Measurements from ENCODE around the gene TRMO. TPM values are rescaled to one million over a fixed set of nuclear protein-coding genes. Genes with fewer than 3 reads are reported as not detected.

TRMO gene
- total RNA-seq, 2 donors from 2014 or later: 44.8 to 45.2 TPM

DNA sequence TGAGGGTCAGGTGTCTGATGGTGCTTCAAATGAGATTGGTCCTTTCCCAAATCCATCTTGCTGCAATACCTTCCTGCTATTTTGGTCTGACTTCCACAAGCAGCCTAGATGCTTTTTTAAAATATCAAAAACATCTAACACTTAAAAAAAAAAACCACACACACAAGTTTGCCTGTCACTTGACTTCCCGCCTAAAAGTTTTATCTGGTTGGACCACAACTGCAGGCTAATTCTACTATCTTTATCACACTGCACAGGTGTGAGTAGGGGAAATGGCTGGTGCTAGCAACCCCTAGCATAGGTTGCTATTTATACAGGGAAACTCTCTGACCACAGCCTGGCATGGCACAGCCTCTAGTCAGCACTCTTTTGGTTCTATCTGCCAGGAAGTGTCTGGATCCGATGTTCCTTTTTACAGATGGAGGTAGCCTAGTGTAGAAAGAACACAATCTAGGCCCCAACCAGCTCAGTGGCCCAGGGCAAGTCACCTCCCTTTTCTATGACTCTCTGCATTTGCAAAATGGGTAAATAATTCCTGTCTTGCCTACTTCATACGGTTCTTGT, 15.9 kb upstream of the TRMO start, which contains the start of gene HEMGN:
Gene HEMGN (minus strand): TSS at position 92 of the 564 bp plus-strand sequence. CDS start 36 bp downstream, at position 56.
- no peaks in the 10 kb centered on the region for H3K4me1 ChIP-seq (replicated peaks)
- H3K27ac ChIP-seq: no peak within 1 kb of the TSS
- H3K27me3 ChIP-seq (replicated peaks; ENCODE audit: insufficient read depth): no peaks in the 10 kb centered on the region
- no peak within 1 kb of the TSS for H3K4me3 ChIP-seq
- H3K36me3 ChIP-seq: no peaks in the 10 kb centered on the region
- 74% methylated on average over 3 of the region's 3 CpGs for WGBS
- TF ChIP-seq CTCF (IDR thresholded peaks at IDR 0.05): no peak
- intact Hi-C loops (cut with DNase I): no loop called here
- no peaks in the 10 kb centered on the region for H3K9me3 ChIP-seq
- no peak for DNase-seq (ENCODE audit: low spot score)

DNA sequence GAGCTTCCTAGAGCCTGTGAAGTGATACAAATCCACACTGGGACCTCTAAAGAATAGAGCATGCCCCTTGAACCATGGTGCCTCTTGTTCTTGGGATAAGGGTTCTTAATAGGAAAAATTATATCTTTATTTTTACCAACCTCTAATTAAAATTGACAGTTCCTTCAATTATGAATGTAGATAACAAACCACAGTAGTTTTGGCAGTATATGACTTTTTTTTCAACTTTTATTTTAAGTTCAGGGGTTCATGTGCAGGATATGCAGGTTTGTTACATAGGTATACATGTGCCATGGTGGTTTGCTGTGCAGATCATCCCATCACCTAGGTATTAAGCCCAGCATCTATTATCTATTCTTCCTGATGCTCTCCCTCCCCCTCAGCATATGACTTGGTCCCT, 14.7 kb upstream of the TRMO start:
- DNase-seq (ENCODE audit: low spot score): no peak
- Histone ChIP-seq H3K4me3 (no peak overlapping the region), H3K9me3 (no peaks in the 10 kb centered on the region), H3K27me3 (replicated peaks; ENCODE audit: insufficient read depth) (no peaks in the 10 kb centered on the region), H3K4me1 (replicated peaks) (no peaks in the 10 kb centered on the region), H3K36me3 (no peaks in the 10 kb centered on the region), H3K27ac (no peak overlapping the region)
- intact Hi-C loops (cut with DNase I): no loop called here
- TF ChIP-seq POLR2A (IDR thresholded peaks at IDR 0.05) (no peak), CTCF (IDR thresholded peaks at IDR 0.05) (no peak)

GRCh38 chr9:97935276-97935675, 13.0 kb upstream of the TRMO start:
- Histone ChIP-seq H3K27me3 (replicated peaks; ENCODE audit: insufficient read depth) (no peaks in the 10 kb centered on the region), H3K27ac (no peak overlapping the region), H3K9me3 (no peaks in the 10 kb centered on the region), H3K4me3 (no peak overlapping the region), H3K4me1 (replicated peaks) (no peaks in the 10 kb centered on the region), H3K36me3 (no peaks in the 10 kb centered on the region)
- DNase-seq (ENCODE audit: low spot score): no peak
- WGBS: 87% methylated on average over 1 of the region's 1 CpG
- intact Hi-C loops (cut with DNase I): no loop called here
- TF ChIP-seq POLR2AphosphoS5 (IDR thresholded peaks at IDR 0.05) (no peak), POLR2A (IDR thresholded peaks at IDR 0.05) (no peak), CTCF (IDR thresholded peaks at IDR 0.05) (no peak)

- Histone ChIP-seq H3K27me3 (replicated peaks; ENCODE audit: insufficient read depth) (no peaks in the 10 kb centered on the region), H3K36me3 (no peaks in the 10 kb centered on the region), H3K9me3 (no peaks in the 10 kb centered on the region), H3K4me1 (replicated peaks) (no peaks in the 10 kb centered on the region), H3K27ac (no peak overlapping the region), H3K4me3 (no peak overlapping the region)
- TF ChIP-seq CTCF (IDR thresholded peaks at IDR 0.05) (no peak), POLR2AphosphoS5 (IDR thresholded peaks at IDR 0.05) (no peak), POLR2A (IDR thresholded peaks at IDR 0.05) (no peak)
- WGBS: 23% methylated on average over 6 of the region's 6 CpGs
- no peak for DNase-seq (ENCODE audit: low spot score)
- intact Hi-C loops (cut with DNase I): no loop called here
Measured at GRCh38 chr9:97934321-97935115, 12.2 kb upstream of the TRMO start.
